ENCODE results near the gene TFDP2.

GRCh38 chr3:141900343-141900742, 249.0 kb downstream of the TFDP2 start:
- TF ChIP-seq, protein P1, sequence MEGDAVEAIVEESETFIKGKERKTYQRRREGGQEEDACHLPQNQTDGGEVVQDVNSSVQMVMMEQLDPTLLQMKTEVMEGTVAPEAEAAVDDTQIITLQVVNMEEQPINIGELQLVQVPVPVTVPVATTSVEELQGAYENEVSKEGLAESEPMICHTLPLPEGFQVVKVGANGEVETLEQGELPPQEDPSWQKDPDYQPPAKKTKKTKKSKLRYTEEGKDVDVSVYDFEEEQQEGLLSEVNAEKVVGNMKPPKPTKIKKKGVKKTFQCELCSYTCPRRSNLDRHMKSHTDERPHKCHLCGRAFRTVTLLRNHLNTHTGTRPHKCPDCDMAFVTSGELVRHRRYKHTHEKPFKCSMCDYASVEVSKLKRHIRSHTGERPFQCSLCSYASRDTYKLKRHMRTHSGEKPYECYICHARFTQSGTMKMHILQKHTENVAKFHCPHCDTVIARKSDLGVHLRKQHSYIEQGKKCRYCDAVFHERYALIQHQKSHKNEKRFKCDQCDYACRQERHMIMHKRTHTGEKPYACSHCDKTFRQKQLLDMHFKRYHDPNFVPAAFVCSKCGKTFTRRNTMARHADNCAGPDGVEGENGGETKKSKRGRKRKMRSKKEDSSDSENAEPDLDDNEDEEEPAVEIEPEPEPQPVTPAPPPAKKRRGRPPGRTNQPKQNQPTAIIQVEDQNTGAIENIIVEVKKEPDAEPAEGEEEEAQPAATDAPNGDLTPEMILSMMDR (IDR thresholded peaks at IDR 0.05), result no peak
- TF ChIP-seq POLR2A (IDR thresholded peaks at IDR 0.05), result no peak
